Activated CD4-positive, alpha-beta T cell treated with anti-CD3 and anti-CD28 coated beads for 4 hours (primary cell): ENCODE results near the gene MYCBP2.
A peak's percentile ranks its signal among the peaks of the same experiment; 100 is the strongest.
"Not testable (repeated sequence)": the region's sequence is repeated elsewhere in the genome, so short reads cannot be mapped to it uniquely, and the experiment has no call there.

ENCODE experiments used
- DNase-seq, 2 donors: peaks; one replicate each; pipeline ENCODE4 v3.0.0-alpha.2; 2020

The MYCBP2 gene

DNA sequence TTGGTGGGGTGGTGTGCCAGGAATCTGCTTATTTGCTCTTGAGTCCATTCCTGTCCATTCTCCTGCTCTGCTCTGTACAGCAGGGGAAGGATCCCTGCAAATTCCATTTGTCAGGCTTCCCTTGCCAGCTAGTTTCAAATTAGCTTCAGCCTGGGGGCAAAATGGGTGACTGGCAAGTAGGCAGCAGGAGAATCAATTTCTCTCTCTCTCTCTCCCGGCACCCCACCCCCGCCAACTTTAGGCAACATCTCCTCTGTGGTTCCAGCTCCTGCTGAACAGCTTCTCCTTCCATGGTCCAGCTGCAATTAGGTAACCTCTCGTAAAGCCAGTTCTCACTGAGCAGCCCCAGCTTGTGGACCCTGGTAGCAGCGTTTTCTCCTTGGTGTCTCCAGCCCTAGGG is 6.7 kb upstream of the MYCBP2 start:
- no peak for DNase-seq

DNA sequence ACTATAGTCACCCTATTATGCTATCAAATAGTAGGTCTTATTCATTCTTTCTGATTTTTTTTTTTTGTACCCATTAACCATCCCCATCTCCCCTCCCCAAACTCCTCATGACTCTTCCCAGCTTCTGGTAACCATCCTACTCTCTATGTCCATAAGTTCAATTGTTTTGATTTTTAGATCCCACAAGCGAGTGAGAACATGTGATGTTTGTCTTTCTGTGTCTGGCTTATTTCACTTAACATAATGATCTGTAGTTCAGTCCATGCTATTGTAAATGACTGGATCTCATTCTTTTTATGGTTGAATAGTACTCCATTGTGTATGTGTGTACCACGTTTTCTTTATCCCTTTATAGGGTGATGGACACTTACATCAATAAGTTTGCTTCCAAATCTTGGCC is 4.5 kb upstream of the MYCBP2 start:
- no peak for DNase-seq

DNA sequence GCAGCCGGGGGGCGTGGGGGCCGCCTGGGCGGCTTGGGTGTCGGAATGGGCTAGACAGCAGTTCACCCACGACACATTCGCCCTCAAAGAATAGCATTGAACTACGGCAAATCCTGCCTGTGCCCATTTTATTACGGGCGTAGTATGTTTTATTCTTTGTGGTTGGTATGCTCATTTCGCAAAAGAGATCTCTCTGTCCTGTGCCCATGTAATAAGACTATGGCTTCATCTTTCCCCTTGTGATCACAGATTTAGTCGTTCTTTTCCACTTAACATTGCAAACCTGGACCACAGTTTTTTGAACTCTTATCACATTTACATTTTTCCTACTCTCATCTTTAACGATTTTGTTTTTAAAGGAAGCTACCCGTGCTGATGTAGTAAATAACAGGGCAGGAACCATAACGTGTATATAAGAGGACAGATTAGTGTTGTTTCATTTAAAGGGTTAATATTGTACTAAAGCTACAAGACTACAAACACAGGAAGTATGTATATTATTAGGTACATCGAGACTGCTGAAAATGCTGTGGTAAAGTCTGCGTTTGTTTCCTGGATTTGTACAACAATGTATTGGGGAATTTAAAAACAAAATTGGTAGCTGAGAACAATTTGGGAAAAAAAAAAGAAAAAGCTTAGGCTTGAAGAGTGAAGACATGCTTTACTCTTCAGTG is 3.2 kb upstream of the MYCBP2 start:
- DNase-seq, result no peak

DNA sequence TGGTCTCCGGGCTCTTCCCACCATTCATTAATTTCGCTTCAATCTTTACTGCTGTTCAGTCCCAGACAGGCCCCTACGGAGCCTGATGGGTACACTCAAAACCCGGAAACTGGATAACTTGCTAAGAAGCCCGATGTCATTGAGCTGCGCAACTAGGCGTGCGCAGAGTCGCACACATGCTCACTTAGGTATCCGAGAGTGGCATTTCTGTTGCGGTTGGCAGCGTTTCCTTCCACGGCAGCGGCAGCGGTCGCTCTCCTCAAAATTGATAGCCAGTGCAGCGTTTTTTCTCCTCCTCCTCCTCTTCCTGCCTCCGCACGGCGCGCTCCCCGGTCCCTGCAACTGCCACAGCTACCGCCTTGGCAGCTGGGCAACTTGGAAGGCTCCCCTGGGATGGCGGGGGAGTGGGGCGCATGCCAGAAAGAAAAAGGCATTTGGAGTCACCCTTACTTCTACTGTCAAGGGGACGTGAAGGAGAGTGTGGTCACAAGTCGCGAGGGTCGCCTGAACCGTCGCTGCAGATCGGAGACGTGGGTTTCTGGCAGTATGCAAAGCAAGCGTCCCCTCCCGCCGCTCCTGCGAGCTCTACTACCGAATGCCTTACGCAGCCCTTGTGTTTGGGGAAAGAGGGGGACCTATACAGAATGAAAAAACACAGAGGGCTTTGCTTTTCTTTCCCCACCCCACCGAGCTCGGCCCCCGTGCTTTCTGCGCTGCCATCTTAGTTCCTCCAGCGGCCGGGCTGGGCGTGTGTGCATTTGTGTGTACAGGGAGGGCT is 2.4 kb upstream of the MYCBP2 start:
- DNase-seq, result peak; percentile 80 to 83

DNA sequence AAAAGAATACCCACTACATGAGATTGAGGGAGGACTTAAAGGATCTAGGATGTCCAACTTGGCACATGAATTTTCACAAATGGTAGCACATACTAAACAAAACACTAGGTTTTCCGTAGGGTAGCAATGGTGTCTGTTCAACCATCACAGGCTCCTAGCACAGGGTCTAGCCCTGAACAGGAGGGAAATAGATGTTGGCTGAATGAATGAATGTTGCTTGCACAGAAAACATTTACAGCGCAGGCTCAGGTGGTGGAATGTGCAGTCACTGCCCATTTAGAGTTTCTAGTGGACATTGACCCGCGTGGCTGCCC is 1.9 kb upstream of the MYCBP2 start:
- DNase-seq, result no peak

DNA sequence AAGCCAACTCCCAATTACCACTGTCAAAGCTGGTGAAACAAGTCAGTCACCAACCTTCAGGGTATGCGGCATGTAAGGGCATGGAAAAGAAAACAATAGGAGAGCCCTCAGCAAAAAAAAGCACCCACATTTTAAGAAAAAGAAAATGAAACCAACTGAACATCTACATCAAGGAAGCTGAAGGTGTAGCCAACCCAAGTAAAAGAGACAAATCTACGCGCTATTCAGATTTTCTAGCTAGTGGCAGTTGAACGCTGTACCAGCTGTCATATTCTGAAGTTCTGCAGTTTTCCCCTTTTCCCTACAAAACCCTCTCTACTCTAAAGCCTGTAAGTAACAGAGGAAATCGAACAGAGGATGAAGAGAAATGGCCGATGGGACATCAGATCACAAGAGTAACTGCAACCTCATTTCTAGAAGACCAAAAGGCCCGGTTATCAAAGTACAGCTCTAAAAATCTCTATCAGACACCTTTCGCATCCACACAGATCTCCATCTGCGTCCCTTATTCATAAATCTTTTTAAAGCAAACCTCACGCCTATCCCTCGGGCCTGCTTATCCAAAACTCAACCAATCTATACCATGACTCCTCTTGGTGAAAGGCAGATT is 1.4 kb downstream of the MYCBP2 start:
- DNase-seq, result peak in 1 of 2 donors; percentile 11

DNA sequence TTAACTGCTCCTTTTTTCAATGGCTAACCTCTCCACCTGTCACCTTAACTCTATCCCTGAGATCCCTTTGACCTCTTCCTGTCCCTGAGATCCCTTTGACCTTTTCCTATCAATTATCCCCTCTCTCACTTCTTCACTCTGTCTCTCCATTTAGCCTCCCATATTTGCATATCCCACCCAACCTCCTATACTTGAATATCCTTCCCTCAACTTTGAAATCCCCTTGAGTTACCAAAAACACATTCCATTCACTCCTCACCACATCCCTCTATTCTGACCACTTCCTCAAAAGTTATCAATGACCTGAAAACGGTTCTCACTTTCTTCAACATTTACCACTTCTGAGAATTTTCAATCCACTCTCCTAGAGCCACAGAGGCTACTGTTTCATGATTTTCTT is 3.0 kb downstream of the MYCBP2 start:
- DNase-seq, result no peak

DNA sequence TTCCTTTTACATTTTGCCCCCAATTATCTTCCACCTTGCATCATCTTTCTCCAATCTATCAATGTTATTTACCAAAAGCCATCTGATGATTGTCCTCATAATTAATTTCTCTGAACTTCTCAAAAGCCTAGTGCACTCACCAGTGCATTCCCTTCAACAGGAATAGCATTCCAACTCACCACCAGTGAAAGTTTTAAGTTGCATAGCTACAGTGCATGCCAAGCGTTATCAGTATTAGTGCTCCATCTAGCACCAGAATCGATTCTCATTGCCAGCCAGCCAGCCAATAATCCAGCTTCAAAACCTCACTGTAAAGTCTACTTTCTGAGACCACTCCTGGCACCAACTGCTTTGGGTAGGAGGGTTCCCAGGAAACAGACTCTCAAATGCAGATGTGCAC is 7.4 kb downstream of the MYCBP2 start:
- DNase-seq, result no peak

DNA sequence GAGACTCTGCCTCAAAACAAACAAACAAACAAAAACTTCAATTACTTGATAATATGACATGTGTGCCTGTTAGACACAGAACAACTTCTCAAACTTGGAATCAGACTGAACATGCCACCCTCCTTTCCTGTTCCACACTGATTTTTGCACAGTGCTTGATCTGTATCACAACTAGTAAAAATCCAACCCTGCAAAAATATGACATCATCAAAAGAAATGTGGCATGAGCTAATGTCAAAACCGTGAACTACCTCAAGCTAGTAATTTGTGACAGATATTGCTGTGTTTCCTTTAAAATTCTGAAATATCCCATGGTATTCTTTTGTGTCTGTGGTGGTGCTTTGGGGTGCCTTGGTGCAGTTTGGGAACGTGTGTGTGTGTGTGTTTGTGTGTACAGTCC is 8.2 kb downstream of the MYCBP2 start:
- DNase-seq, result no peak

DNA sequence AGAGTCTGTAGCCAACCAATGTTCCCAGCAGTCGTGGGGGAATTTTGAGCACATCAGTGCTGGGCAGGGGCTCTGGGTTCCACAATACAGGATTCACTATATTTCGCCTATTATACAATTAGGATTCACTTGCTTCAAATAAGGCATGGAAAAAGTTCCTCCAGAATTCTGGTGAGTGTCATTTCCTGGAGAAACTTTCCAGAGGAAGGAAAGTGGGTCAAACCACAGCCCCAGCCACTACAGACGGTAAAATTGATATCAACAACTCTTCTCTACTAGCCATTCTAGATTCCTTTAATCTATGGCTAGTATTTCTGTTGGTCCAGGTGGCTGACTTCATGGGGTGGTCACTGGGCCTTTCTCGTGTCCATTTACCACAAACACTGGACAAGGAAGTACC is 10.5 kb downstream of the MYCBP2 start:
- DNase-seq, result no peak

DNA sequence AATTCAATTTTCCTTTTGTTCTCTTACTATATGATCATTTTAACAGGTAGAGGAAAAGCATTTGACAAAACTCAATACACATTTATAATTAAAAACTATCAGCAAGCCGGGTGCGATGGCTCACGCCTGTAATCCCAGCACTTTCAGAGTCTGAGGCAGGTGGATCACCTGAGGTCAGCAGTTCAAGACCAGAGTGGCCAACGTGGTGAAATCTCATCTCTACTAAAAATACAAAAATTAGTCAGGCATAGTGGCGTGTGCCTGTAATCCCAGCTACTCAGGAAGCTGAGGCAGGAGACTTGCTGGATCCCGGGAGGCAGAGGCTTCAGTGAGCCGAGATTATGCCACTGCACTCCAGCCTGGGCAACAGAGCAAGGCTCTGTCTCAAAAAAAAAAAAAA is 11.4 kb downstream of the MYCBP2 start:
- not testable (repeated sequence) for DNase-seq

DNA sequence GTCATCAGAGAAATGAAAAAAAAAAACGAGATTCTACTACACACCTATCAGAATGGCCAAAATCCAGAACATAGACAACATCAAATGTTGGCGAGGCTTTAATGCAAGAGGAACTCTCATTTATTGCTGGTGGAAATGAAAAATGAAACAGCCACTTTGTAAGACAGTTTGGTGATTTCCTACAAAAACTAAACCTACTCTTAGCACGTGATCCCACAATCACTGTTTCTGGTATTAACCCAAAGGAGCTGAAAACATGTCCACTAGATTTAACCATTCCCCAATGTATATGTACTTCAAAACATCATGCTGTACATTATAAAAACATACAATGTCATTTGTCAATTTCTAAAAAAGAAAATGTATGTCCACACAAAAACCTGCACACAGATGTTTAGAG is 13.0 kb downstream of the MYCBP2 start:
- DNase-seq, result no peak

DNA sequence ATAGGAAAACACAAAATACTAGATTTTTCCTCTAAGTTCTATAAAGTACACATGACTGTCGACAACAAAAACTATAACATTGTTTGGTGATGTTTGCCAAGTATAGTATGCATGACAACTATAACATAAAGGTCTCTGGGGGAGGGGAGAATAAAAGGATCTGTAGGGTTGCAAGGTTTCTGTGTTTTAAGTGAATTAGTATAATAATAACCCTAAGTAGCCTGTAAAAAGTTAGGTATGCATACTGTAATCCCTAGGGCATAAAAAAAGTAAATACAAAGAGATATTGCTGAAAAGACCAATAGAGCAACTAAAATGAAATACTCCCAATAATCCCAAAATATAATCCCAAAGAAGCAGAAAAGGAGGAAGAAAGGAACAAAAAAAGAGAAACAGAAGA is 14.6 kb downstream of the MYCBP2 start:
- DNase-seq, result no peak

DNA sequence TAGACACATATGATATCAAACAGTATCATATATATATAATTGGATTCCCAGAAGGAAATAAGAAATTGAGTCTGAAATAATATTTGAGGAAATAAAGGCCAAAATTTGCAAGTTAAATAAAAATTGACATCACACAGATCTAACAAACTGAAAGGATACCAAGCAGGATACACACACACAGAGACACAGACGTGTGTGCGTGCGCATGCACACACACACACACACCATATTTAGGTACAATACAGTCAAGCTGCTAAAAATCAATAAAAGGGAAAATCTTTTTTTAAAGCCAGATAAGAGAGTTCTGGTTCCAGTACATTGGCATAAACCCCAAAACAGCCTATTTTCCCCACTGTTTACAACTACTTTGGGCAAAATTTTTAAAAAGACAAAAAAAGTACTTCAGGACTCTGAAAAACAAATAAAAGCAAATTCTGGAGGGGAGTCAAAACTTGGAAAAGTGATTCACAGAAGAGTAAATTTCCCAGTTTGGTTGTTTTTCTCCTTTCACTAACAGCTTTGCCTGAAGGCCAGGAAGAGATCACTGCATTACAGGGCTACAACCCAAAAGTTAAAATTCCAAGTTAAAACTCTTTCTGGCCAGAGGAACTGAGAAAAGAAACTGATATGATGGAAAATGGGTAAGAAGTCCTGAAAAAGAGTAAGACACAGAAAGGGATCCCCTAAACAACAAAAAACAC is 16.2 kb downstream of the MYCBP2 start:
- no peak for DNase-seq

DNA sequence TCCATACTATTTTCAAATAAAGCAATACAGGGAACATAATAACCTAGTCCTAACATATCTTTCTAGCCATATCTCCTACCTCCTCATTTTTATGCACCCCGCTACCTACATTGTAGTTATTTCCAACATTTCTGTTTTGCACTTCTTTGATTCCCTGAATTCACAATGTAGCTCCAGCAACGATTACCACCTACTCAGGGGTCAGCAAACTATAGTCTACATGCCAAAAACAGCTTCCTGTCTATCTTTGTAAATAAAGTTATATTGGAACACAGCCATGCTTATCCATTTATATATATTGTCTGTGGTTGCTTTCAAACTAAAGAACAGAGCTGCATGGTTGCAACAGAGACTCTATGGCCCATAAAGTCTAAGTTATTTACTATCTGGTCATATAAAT is 16.7 kb downstream of the MYCBP2 start:
- no peak for DNase-seq

DNA sequence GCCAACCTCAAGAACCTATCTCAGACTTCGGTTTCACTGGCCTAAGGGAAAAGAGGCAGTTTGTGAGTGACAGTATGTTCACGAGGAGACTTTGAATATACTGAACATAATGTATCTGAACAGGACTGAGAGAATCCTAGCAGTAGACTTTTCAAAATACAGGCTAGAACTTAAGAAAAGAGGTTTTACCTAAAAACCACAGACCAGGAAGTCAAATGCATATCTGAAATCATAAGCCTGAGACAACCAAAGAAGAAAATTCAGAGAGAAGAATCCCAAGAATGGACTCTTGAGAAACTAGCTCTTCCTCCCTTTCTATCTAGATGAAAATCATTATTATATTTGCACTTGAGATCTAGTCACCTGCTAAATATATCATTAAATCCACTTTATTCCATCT is 17.6 kb downstream of the MYCBP2 start:
- no peak for DNase-seq

DNA sequence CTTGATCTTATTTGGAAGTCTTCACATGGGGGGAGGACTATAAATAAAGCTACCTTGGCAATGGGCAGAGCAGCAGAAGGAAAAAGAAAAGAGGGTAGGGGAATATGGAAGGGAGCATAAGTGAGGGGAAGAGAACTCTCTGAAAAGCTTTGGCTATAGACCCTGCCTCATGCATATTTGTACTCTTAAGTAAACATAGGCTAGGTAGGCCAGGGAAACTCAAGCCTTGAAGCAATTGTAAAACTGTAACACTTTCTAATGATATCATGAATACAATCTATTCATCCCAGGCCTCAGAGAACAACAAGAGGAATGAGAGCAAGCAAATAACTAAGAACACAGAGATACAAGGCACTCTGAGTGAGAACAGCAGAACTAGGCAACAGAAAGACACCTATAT is 20.4 kb downstream of the MYCBP2 start:
- no peak for DNase-seq

DNA sequence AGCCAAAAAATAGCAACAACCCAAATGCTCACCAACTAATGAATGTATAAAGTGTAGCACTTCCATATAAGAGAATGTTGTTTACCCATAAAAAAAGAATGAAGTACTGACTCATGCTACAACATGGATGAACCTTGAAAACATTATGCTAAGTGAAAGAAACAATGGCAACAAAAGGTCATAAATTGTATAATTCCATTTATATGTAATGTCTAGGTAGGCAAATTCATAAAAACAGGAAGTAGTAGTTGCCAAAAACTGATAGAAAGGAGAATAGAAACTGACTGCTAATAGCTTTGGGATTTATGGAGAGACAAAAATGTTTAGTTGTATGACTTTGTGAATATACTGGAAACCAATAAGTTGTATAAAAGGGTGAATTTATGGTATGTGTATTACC is 21.6 kb downstream of the MYCBP2 start:
- DNase-seq, result no peak

DNA sequence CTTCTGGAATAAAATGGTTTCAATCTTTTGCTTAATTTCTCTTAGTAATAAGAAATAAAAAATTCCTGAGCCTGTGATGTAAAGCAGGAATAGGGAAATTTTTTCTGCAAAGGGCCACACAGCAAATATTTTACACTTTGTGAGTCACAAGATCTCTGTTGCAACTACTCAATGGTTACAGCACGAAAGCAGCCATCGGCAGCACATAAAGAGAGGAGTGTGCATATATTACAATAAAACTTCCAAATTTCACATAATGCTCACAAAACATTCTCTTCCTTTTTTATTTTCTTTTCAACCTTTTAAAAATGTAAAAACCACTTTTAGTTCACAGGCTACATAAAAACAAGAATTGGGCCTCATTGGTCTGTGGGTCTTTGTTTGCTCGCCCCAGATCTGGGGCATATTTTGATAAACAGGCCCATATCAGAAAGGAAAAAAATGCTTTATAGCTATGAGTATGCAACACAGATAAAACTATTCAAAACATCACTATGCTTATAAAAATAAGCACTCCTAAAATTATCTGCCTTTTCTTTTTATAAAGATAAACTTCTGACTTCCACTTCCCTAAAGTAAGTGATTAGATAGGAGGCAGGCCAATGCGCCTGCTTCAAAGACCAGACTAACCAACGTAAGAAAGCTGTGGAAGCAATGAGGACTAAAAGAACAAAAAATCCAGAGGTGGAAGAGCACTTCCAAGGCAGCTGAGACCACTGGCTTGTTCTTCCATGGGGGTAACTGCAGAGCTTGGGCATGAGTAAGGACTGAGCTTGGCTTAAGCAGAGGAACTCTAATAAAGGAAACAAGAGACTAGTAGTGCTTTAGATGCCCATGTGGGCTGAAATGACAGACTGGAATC is 26.5 kb downstream of the MYCBP2 start:
- DNase-seq, result no peak

DNA sequence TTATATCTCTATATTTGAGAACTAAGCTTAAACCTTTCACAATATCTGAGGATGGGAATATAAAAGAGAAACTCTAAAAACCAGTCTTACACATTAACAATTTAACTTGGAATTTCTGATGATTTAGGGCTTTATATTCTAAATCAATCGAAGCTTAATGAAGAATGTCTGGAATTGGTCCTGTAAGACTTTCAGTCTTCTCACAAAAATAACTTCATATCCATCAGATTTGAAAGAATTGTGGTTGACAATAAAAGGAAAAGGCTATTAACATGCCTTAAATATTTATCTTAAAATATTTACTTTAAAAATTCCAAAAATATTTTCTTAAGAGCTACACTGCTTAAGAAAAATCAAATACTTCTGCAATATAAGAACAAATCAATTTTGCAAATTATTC is 27.3 kb downstream of the MYCBP2 start:
- no peak for DNase-seq

DNA sequence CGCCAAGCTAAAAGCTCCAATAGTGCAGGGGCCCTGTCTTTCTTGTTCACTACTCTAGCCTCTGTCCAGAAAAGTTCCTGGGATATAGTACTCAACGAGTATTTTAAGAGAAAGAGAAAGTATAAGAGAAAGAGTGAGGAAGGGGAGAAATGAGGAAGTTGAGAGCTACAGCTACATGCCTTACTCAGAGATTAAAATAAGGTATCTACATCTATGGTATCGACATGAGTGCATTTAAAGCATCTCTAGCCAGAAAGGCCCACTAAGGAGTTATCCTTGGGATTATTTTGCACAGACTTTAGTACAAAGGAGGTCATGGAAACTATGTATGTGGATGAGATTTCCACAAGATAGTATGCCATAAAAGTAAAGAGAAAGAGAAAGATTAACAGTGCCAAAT is 28.5 kb downstream of the MYCBP2 start:
- no peak for DNase-seq

DNA sequence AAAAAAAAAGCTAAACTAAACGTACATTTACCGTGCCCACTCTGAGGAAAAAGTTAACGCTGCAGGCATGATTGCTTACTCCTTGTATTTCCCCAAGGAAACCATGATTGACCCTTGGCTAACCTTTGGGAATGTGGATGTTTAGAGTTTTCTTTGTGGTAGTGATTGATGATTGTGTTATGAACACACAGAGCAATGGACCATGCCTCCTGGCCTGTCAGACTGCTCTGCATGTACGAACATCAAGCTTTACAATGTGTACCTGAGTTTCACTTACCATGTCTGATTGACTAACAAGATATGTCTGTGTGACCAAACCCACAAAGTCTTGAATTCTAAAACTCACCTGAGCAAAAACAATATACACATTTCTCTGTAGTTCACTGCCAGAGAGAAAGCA is 35.1 kb downstream of the MYCBP2 start:
- no peak for DNase-seq

DNA sequence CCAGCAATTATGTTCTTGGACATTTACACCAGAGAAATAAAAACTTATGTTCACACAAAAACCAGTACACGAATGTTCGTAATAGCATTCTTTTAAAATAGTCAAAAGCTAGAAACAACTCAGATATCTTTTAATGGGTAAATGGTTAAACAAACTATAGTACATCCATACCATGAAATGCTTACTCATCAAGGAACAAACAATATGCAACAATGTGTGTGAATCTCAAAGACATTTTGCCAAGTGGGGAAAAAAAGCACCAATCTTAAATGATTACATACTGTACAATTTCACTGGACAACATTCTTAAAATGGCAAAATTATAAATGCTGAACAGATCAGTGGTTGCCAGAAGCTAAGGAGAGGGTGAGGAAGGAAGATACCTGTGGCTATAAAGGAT is 36.6 kb downstream of the MYCBP2 start:
- DNase-seq, result no peak
